Measurements from ENCODE around the gene DMRT1.

- TF ChIP-seq ZFP30 (CRISPR knock-in tag; IDR thresholded peaks at IDR 0.05) (no peak), TOX (CRISPR knock-in tag; IDR thresholded peaks at IDR 0.05; ENCODE audit: borderline replicate concordance) (no peak), GLIS3 (CRISPR knock-in tag; IDR thresholded peaks at IDR 0.05) (no peak), OSR1 (CRISPR knock-in tag; IDR thresholded peaks at IDR 0.05) (no peak), ZFP3 (CRISPR knock-in tag; IDR thresholded peaks at IDR 0.05) (no peak), CREB5 (CRISPR knock-in tag; IDR thresholded peaks at IDR 0.05; ENCODE audit: low read depth) (no peak)
These were observed 45.6 kb upstream of the DMRT1 start for GRCh38 chr9:795869-796268.
